ENCODE results near the gene PARN.
"Not testable (repeated sequence)": the region's sequence is repeated elsewhere in the genome, so short reads cannot be mapped to it uniquely, and the experiment has no call there.

PARN gene

DNA sequence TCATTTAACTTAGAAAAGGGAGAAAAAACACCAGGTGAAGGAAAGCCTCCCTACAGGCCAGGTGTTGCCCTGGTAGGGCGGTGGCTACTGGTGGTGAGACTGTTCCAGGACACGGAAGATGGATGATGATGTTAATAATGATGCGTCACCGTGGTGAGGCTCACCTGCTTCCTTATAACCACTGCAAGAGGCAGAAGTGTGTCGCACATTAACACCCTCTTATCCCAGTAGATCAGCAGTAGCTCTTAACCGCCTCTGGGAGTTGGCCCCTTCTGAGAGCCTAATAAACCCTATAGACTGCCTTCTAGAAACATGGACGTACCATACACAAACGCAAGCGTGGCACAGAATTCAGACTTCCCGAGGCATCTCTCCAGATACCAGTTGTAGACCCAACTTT is 10.5 kb upstream of the PARN start:
- Mint-ChIP-seq H3K4me1 (ENCODE audit: low read depth) (peaks cover 39% of the 10 kb centered on the region), H3K36me3 (ENCODE audit: low read depth) (peaks cover 43% of the 10 kb centered on the region), H3K27ac (no peak overlapping the region), H3K4me3 (no peak overlapping the region), H3K9me3 (no peaks in the 10 kb centered on the region), H3K27me3 (no peaks in the 10 kb centered on the region)

- H3K27ac Mint-ChIP-seq, H3K4me3 Mint-ChIP-seq, H3K27me3 Mint-ChIP-seq, H3K9me3 Mint-ChIP-seq: not testable (repeated sequence)
- peaks cover 55% of the 10 kb centered on the region for H3K4me1 Mint-ChIP-seq (ENCODE audit: low read depth)
- peaks cover 47% of the 10 kb centered on the region for H3K36me3 Mint-ChIP-seq (ENCODE audit: low read depth)
These were observed 6.8 kb upstream of the PARN start for GRCh38 chr16:14636951-14637240.

DNA sequence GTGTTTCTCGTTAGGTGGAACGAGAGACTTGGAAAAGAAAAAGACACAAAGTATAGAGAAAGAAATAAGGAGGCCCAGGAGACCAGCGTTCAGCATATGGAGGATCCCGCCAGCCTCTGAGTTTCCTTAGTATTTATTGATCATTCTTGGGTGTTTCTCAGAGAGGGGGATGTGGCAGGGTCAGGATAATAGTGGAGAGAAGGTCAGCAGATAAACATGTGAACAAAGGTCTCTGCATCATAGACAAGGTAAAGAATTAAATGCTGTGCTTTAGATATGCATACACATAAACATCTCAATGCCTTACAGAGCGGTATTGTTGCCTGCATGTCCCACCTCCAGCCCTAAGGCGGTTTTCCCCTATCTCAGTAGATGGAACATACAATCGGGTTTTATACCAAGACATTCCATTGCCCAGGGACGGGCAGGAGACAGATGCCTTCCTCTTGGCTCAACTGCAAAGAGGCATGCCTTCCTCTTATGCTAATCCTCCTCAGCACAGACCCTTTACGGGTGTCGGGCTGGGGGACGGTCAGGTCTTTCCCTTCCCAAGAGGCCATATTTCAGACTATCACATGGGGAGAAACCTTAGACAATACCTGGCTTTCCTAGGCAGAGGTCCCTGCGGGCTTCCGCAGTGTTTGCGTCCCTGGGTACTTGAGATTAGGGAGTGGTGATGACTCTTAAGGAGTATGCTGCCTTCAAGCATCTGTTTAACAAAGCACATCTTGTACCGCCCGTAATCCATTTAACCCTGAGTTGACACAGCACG is 6.3 kb upstream of the PARN start:
- not testable (repeated sequence) for H3K4me3 Mint-ChIP-seq, H3K9me3 Mint-ChIP-seq, H3K27me3 Mint-ChIP-seq
- Mint-ChIP-seq H3K27ac (peak overlapping the region; percentile 14), H3K36me3 (ENCODE audit: low read depth) (peaks cover 46% of the 10 kb centered on the region), H3K4me1 (ENCODE audit: low read depth) (peaks cover 59% of the 10 kb centered on the region)

GRCh38 chr16:14635395-14636165 is 5.5 kb upstream of the PARN start:
- Mint-ChIP-seq H3K27ac (peak overlapping the region; percentile 14), H3K36me3 (ENCODE audit: low read depth) (peaks cover 40% of the 10 kb centered on the region), H3K4me1 (ENCODE audit: low read depth) (peaks cover 58% of the 10 kb centered on the region), H3K4me3 (no peak overlapping the region), H3K27me3 (no peaks in the 10 kb centered on the region), H3K9me3 (no peaks in the 10 kb centered on the region)

GRCh38 chr16:14634389-14634725 is 4.3 kb upstream of the PARN start:
- Mint-ChIP-seq H3K4me3 (peak overlapping the region; percentile 96), H3K27me3 (no peaks in the 10 kb centered on the region), H3K36me3 (ENCODE audit: low read depth) (peaks cover 28% of the 10 kb centered on the region), H3K4me1 (ENCODE audit: low read depth) (peaks cover 53% of the 10 kb centered on the region), H3K9me3 (no peaks in the 10 kb centered on the region), H3K27ac (peak overlapping the region; percentile 62)

GRCh38 chr16:14632693-14633569 is 2.9 kb upstream of the PARN start, which contains the start of gene BFAR:
Gene BFAR, plus strand, starts transcription at chr16:14632951. Its CDS starts 11,396 bp downstream, at chr16:14644347.
- peak within 1 kb of the TSS; percentile 97 for H3K27ac Mint-ChIP-seq
- no peaks in the 10 kb centered on the region for H3K27me3 Mint-ChIP-seq
- peak within 1 kb of the TSS; percentile 96 for H3K4me3 Mint-ChIP-seq

GRCh38 chr16:14630620-14631330 is 715 bp upstream of the PARN start:
- H3K27ac Mint-ChIP-seq: peak overlapping the region; percentile 96
- peaks cover 63% of the 10 kb centered on the region for H3K4me1 Mint-ChIP-seq (ENCODE audit: low read depth)

More at GRCh38 chr16:14632693-14633569, 2.9 kb upstream of the PARN start, which contains the start of gene BFAR:
- H3K36me3 Mint-ChIP-seq (ENCODE audit: low read depth): peaks cover 30% of the 10 kb centered on the region
- H3K4me1 Mint-ChIP-seq (ENCODE audit: low read depth): peaks cover 67% of the 10 kb centered on the region
- H3K9me3 Mint-ChIP-seq: no peaks in the 10 kb centered on the region

DNA sequence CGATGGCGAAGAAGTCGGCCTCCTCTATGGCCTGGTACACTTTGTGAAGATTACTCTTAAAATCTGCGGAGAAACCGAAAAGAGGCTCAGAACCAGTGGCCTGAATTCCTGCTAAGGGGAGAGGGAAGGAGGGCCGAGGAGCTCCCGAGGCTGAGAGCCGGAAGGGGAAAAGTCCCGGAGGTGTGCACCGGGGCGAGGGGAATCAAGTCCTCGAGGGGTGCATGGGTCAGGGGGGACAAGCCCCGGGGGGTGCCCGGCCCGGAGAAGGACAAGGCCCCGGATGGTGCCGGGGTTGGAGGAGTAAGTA is 495 bp downstream of the PARN start:
- Mint-ChIP-seq H3K36me3 (ENCODE audit: low read depth) (peaks cover 41% of the 10 kb centered on the region), H3K9me3 (no peaks in the 10 kb centered on the region), H3K4me3 (peak overlapping the region; percentile 93), H3K27me3 (no peaks in the 10 kb centered on the region), H3K4me1 (ENCODE audit: low read depth) (peaks cover 52% of the 10 kb centered on the region), H3K27ac (peak overlapping the region; percentile 91)

More at GRCh38 chr16:14630620-14631330, 715 bp upstream of the PARN start:
- Mint-ChIP-seq H3K36me3 (ENCODE audit: low read depth) (peaks cover 41% of the 10 kb centered on the region), H3K4me3 (peak overlapping the region; percentile 96)
- H3K9me3 Mint-ChIP-seq, H3K27me3 Mint-ChIP-seq: not testable (repeated sequence)

GRCh38 chr16:14628806-14629611 is 1.1 kb downstream of the PARN start:
- Mint-ChIP-seq H3K4me1 (ENCODE audit: low read depth) (peaks cover 47% of the 10 kb centered on the region), H3K4me3 (peak overlapping the region; percentile 93), H3K27ac (peak overlapping the region; percentile 91), H3K36me3 (ENCODE audit: low read depth) (peaks cover 41% of the 10 kb centered on the region), H3K9me3 (no peaks in the 10 kb centered on the region), H3K27me3 (no peaks in the 10 kb centered on the region)

DNA sequence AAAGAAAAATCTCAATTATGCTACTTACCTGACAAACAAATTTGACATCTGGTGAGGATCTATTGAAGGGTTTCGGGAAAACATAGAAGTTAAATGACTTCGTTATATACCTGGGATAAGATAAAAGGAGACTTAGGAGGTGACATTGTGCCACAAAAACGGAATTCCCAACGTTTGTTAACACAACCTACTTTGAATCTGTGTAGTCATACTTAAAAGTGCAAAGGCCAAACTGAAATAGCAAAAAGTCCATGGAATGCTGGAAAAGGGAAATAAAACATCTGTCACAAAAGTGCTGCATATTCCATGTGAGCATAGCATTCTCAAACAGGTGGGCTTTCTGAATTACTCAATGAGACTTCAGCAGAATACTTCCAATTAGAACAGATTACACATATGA is 3.0 kb downstream of the PARN start:
- Mint-ChIP-seq H3K9me3 (no peaks in the 10 kb centered on the region), H3K27ac (no peak overlapping the region), H3K4me3 (no peak overlapping the region), H3K4me1 (ENCODE audit: low read depth) (peaks cover 41% of the 10 kb centered on the region), H3K27me3 (no peaks in the 10 kb centered on the region), H3K36me3 (ENCODE audit: low read depth) (peaks cover 48% of the 10 kb centered on the region)

- Mint-ChIP-seq H3K4me3 (no peak overlapping the region), H3K27ac (no peak overlapping the region), H3K36me3 (ENCODE audit: low read depth) (peaks cover 63% of the 10 kb centered on the region), H3K27me3 (no peaks in the 10 kb centered on the region), H3K9me3 (no peaks in the 10 kb centered on the region), H3K4me1 (ENCODE audit: low read depth) (no peaks in the 10 kb centered on the region)
These were observed 11.5 kb downstream of the PARN start for GRCh38 chr16:14618566-14618965.

- Mint-ChIP-seq H3K27ac (no peak overlapping the region), H3K9me3 (no peaks in the 10 kb centered on the region), H3K4me3 (no peak overlapping the region), H3K27me3 (no peaks in the 10 kb centered on the region), H3K4me1 (ENCODE audit: low read depth) (no peaks in the 10 kb centered on the region), H3K36me3 (ENCODE audit: low read depth) (peaks cover 52% of the 10 kb centered on the region)
These were observed 13.8 kb downstream of the PARN start for GRCh38 chr16:14616280-14616679.

DNA sequence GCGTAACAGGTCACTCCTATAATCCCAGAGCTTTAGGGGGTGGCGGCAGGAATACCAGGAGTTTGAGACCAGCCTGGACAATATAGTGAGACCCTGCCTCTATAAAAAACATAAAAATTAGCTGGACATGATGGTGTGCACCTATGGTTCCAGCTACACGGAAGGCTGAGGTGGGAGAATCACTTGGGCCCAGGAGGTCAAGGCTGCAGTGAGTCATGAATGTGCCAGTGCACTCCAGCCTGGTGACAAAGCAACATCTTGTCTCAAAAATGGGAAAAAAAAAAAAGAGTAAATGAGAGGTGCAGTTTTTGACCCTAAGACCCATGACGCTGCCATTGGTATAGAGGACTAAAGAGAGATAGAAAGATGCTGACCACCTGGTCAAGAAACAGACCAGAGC is 16.1 kb downstream of the PARN start:
- no peaks in the 10 kb centered on the region for H3K4me1 Mint-ChIP-seq (ENCODE audit: low read depth)
- H3K9me3 Mint-ChIP-seq: no peaks in the 10 kb centered on the region
- peaks cover 60% of the 10 kb centered on the region for H3K36me3 Mint-ChIP-seq (ENCODE audit: low read depth)
- H3K27ac Mint-ChIP-seq: no peak overlapping the region
- no peak overlapping the region for H3K4me3 Mint-ChIP-seq
- H3K27me3 Mint-ChIP-seq: no peaks in the 10 kb centered on the region

DNA sequence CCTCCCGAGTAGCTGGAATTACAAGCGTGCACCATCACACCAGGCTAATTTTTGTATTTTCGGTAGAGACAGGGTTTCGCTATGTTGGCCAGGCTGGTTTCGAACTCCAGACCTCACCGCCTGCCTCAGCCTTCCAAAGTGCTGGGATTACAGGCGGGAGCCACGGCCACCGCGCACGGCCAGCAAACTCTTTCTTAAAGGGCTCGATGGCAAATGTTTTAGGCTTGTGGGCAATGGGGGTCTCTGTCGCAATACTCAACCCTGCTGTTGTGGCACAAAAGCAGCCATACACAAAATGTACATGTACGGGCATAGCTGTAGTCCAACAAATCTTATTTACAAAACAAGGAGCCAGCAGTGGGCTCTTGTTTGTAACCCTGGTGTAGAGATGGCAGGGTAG is 18.4 kb downstream of the PARN start:
- peaks cover 64% of the 10 kb centered on the region for H3K36me3 Mint-ChIP-seq (ENCODE audit: low read depth)
- no peak overlapping the region for H3K27ac Mint-ChIP-seq
- no peaks in the 10 kb centered on the region for H3K27me3 Mint-ChIP-seq
- H3K9me3 Mint-ChIP-seq: no peaks in the 10 kb centered on the region
- no peak overlapping the region for H3K4me3 Mint-ChIP-seq
- H3K4me1 Mint-ChIP-seq (ENCODE audit: low read depth): no peaks in the 10 kb centered on the region

Measured in stimulated activated naive CD8-positive, alpha-beta T cell treated with anti-CD3 and anti-CD28 coated beads, Interleukin-15, Interleukin-2, amounts not matched to agents 100 ng/mL and 50 ng/mL, for 24 hours (primary cell).